Liver (tissue), 3 donors: ENCODE data around the gene ABHD6.

Experiments
- CTCF ChIP-seq: fragments of 150-350 bp; IDR thresholded peaks from 2 replicates; pipeline ENCODE4 v1.5.1; 2017; ENCODE audit warnings: improper control_type of control experiment, low read depth, low read length; ENCODE audit not compliant: missing input control
- GABPA ChIP-seq, 2 donors: IDR thresholded peaks in 1 of 2; conservative IDR thresholded peaks in 1 of 2; 2 replicates each; pipeline ENCODE4 v1.6.1; 2016; ENCODE audit warnings: antibody characterized with exemption in 2 of 2, mild to moderate bottlenecking in 1 of 2, moderate library complexity in 1 of 2
- HNF4A ChIP-seq, 2 donors: conservative IDR thresholded peaks; 2 replicates each; pipeline ENCODE4 v1.6.1; 2016; ENCODE audit warnings: antibody characterized with exemption in 2 of 2, mild to moderate bottlenecking in 2 of 2
- HNF4G ChIP-seq: IDR thresholded peaks from 2 replicates; pipeline ENCODE4 v1.6.1; 2016; ENCODE audit warnings: antibody characterized with exemption
- JUND ChIP-seq, 2 donors: IDR thresholded peaks; 2 replicates each; pipeline ENCODE4 v1.6.1; 2016; ENCODE audit warnings: antibody characterized with exemption in 2 of 2
- MAX ChIP-seq: IDR thresholded peaks from 2 replicates; pipeline ENCODE4 v1.6.1; 2016; ENCODE audit warnings: antibody characterized with exemption
- RAD21 ChIP-seq, 2 donors: IDR thresholded peaks; 2 replicates each; pipeline ENCODE4 v1.6.1; 2016; ENCODE audit warnings: antibody characterized with exemption in 2 of 2, mild to moderate bottlenecking in 2 of 2
- RXRA ChIP-seq, 2 donors: IDR thresholded peaks; 2 replicates each; pipeline ENCODE4 v1.6.1; 2017 to 2018; ENCODE audit warnings: antibody characterized with exemption in 2 of 2, mild to moderate bottlenecking in 1 of 2
- YY1 ChIP-seq: IDR thresholded peaks from 2 replicates; pipeline ENCODE4 v1.6.1; 2016; ENCODE audit warnings: antibody characterized with exemption, mild to moderate bottlenecking
- donor health status: healthy.
- donor health status: healthy.

- no peak for TF ChIP-seq CTCF
- TF ChIP-seq RAD21 (IDR thresholded peaks at IDR 0.05) = no peak
- no peak for TF ChIP-seq MAX
- no peak for TF ChIP-seq HNF4A (conservative IDR thresholded peaks at IDR 0.05)
- no peak for TF ChIP-seq YY1
- no peak for TF ChIP-seq GABPA (IDR thresholded peaks at IDR 0.05 in 1 of 2, conservative IDR thresholded peaks at IDR 0.05 in 1 of 2)
- TF ChIP-seq HNF4G = no peak
- no peak for TF ChIP-seq RXRA (IDR thresholded peaks at IDR 0.05)
- no peak for TF ChIP-seq JUND (IDR thresholded peaks at IDR 0.05)
Measured at GRCh38 chr3:58231666-58232065, 5.9 kb upstream of the ABHD6 start.
